ENCODE results near the gene CLCNKA.

The CLCNKA gene

DNA sequence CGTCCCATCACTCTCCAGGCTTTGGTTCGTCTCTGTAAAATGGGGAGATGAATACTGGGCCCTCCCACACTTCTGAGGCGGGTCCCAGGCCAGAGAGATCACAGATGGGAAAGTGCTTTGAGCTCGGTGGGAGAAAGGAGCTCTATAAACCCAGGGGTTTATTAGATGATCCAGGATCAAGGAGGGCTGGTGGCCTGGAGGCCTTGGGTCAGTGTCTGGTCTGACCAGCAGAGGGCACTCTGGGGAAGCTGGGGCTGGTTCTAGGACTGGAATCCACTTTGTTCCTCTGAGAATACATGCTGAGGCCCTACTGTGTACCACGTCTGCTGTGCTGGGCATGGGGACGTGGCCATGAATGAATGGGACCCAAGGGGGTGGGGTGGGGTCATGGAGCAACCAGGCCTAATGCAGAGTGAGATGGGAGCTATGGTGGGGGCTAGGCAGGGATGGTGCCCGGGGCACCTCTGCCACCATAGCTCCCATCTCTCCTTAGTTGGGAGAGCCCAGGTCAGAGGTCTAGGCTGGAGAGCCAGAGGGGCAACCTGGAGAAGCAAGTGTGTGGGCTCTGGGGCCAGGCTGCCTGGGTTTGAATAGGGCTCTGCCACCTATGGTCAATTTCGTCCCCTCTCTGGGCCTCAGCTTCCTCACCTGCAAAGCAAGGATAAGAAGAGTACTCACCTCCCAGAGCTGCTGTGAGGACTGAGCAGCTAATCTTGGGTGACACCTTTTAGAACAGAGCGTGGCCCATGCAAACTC lies 60.6 kb downstream of the CLCNKA start:
- no peak for DNase-seq

DNA sequence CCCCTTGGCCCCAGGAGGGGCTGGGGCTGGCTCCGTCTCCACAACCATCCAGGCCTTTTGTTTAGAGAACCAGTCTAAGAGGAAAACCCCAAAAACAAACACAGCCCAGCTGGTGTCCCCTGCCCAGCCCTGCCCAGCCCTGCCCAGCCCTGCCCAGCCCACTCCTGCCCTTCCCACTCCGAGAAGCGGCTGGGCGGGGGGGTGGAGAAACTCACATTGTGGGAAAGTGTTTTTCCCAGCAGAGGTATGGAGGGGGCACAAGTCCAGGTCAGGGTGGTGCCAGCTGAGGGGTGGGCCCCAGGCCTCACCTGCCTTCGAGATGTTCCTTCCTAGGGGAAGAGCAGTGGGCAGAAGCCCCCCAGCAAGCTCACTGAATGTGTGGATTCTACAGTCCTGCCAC lies 61.6 kb downstream of the CLCNKA start:
- no peak for DNase-seq

Data from midbrain (tissue), 1 donor.